H54 (cell line): ENCODE data around the gene NUP210.

Experiments
- DNase-seq: peaks from one replicate; pipeline ENCODE4 v3.0.0; 2011; ENCODE audit warnings: low spot score, mixed read lengths; ENCODE audit not compliant: insufficient read length
- FAIRE-seq: peaks from 3 replicates; lab custom pipeline; 2011; peaks lifted over from hg19 to GRCh38; lab: Jason Lieb, UNC
- POLR2A ChIP-seq: IDR thresholded peaks from 2 replicates; pipeline ENCODE4 v1.6.1; 2011; ENCODE audit warnings: low read depth, mild to moderate bottlenecking, low read length

NUP210 gene

GRCh38 chr3:13405614-13406013 is 14.5 kb downstream of the NUP210 start:
- FAIRE-seq (no peak), DNase-seq (no peak)
- TF ChIP-seq POLR2A = no peak

- FAIRE-seq = no peak
- TF ChIP-seq POLR2A = no peak
- DNase-seq = no peak
Measured at GRCh38 chr3:13404626-13405452, 15.3 kb downstream of the NUP210 start.

DNA sequence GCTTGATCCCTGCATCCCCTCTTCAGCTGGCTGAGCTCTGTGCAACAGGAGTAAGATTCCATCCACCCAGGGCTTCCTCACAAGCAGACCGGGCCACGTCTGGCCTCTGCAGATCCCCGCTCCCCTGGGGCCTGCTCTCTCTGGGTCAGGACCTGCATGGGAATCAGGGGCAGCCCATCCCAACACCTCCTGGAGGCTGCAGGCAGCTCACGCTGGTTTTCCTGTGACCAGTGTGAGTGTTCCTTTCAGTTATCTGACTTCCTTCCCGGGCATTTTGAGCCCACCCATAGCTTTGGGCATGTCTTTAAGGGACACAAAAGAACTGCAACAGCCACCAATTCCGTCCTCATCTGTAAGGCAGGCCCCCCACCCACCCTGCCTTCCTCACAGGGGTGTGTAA is 16.3 kb downstream of the NUP210 start:
- DNase-seq (no peak), FAIRE-seq (no peak)
- TF ChIP-seq POLR2A = no peak

GRCh38 chr3:13403213-13403819 is 16.8 kb downstream of the NUP210 start:
- no peak for FAIRE-seq
- DNase-seq = no peak

DNA sequence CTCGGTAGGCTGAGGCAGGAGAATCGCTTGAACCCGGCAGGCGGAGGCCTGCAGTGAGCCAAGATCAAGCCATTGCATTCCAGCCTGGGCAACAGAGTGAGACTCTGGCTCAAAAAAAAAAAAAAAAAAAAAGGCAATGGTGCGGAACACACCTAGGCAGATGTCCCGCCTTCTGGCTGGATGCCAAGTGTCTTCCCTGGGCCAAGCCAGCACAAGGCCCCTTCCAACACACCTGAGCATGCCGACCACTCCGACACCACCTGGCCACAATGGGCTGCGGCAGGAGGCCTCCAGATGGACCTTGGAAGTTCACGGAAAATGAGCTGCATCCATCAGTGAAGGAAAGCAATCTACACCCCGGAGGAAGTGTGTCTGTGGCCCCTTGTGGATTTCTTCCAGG is 19.0 kb downstream of the NUP210 start:
- no peak for TF ChIP-seq POLR2A
- no peak for DNase-seq
- FAIRE-seq = no peak

More at GRCh38 chr3:13403213-13403819, 16.8 kb downstream of the NUP210 start:
- TF ChIP-seq POLR2A = no peak

DNA sequence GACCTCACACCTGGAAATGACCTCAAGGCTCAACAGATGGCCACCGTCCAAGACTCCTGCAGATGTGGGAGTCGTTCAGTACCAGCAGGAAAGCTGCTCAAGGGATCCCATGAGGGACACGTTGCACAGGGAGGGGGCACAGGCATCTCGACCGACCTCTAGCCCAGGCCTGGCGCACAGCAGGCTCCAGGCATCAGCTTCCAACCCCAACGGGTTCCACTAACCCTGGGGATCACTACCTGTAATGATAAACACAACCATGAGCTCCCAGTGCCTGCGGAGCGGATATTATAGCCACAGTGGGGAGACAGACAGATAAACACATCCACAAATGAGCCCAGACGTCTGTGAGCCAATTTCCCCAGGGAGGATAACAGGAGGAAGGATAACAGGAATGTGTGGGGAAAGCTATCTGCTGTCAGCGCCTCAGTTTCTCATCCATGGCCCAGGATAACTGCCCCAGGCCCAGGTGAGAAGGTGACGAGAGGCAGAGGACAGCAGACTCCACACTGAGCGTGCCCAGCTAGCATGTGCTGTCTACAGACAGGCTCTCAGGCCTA is 19.9 kb downstream of the NUP210 start:
- TF ChIP-seq POLR2A = no peak
- FAIRE-seq = no peak
- DNase-seq = no peak

DNA sequence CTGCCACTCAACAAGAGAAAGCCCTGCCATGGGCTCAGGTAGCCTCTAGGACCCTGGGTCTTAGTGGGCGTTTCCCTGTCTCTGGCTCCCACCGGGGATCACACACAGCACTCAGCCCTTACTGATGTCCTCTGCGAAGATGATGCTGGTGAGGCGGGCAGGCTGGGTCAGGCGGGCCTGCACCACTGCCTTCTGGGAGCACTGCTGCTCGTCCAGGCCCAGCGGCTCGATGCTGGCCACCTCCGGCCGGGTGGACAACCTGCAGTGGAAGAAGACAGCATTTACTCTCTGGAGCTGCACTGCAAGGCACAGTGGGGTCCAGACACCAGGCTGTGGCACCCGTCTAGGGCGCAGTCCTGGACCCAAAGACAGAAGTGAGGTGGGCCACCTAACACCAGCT is 20.5 kb downstream of the NUP210 start:
- no peak for TF ChIP-seq POLR2A
- DNase-seq (no peak), FAIRE-seq (no peak)

DNA sequence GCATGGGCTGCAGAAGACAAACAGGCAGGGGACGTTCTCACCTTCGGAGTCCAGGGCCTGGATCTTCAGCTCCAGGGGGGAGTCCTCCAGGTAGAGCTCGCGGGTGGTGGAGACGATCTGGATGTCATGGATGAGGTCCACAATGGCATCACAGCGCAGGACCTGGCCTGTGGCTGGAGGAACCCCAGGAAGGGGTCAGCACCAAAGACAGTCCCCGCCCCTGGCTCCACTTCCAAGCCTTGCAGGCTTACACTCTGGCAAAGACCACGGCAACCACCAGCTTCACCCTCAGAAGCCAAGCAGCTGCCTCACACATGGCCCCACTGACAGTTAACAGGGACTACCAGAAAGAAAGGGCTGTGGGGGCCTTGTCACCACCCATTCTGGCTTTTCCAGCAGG is 22.8 kb downstream of the NUP210 start:
- no peak for TF ChIP-seq POLR2A
- DNase-seq (no peak), FAIRE-seq (no peak)

DNA sequence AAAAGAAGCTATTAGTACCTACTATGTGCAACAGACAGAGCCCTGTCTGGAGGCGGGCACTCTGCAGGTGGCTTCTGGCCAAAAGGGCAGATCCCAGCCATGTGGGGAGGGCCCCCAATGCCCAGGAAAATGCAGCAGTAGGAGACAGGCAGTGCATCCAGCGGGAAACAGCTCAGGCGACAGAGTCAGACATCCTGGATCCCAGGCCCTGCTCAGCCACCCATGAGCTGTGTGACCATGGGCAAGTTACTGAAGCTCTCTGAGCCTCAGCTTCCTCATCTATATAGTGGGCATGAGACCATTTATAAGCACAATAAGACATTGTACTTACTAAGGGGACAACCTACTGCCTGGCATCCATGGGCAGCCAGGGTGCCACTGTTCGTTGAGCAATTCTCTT is 25.8 kb downstream of the NUP210 start:
- no peak for DNase-seq
- FAIRE-seq = no peak
- TF ChIP-seq POLR2A = no peak

DNA sequence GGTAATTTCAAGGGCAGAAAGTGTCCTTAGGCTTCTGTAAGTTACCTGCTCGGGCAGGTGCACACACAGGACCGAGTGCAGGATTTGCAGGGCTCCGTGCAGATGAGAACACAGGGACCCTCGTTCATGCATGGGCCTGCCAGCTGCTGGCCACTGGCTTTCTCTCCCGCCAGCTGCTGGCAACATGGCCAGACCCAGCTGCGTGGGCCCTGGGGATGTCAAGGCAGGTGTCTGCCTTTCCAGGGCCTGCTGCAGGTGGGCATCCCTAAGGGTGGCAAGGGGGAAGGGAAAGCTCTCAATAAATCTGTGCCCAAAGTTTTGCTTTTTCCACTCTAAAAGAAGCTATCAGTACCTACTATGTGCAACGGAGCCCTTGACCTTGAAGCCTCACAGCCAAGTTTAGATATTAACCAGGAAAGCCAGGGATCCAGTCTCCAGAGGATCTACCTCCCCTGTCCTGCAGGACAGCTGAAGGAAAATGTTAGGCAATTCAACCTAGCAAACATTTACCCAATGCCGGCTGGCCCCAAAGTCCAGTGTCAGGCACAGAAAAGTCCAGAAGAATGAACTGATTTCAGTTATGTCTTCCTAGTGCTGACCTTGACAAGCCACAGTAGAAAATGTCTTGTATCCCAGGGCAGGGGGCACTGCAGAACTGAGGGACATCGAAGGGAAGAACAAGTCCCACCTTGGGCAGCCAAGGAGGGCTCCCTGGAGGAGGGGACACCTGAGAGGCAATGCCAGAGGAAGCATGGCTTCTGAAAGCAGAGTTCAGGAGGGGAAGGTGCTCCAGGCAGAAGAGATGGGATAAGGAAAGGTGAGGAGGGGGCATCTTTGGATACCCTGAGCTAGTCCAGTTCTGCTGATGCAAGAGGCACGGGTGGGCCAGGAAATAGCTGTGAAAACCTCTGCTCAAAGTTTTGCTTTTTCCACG is 26.4 kb downstream of the NUP210 start:
- no peak for TF ChIP-seq POLR2A
- FAIRE-seq (no peak), DNase-seq (no peak)

GRCh38 chr3:13391308-13391707 is 28.8 kb downstream of the NUP210 start:
- no peak for FAIRE-seq
- no peak for DNase-seq
- no peak for TF ChIP-seq POLR2A

- no peak for TF ChIP-seq POLR2A
- no peak for FAIRE-seq
- no peak for DNase-seq
Measured at GRCh38 chr3:13389378-13389777, 30.7 kb downstream of the NUP210 start.

DNA sequence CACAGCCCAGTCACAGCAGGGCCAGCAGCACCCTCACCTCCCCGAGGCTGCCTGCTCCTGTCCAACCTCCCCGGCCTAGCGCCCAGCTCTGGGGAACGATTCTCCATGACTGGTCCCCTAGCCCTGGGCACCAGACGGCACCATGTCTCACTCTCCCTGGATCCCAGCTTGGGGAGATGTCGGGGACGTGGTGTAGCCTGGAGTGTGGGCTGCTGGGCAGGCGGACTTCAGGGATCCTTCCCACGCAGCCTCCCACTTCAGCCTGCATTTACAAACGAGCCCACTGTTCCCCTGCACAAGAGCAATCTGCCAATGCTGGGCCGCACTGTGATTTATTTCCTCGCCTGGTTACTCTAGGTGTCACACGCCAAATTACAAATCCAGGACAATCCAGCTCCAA is 31.3 kb downstream of the NUP210 start:
- TF ChIP-seq POLR2A = no peak
- FAIRE-seq = no peak
- DNase-seq = no peak
